Measurements from ENCODE around the gene CTBS.
A peak's percentile ranks its signal among the peaks of the same experiment; 100 is the strongest.

The CTBS gene

DNA sequence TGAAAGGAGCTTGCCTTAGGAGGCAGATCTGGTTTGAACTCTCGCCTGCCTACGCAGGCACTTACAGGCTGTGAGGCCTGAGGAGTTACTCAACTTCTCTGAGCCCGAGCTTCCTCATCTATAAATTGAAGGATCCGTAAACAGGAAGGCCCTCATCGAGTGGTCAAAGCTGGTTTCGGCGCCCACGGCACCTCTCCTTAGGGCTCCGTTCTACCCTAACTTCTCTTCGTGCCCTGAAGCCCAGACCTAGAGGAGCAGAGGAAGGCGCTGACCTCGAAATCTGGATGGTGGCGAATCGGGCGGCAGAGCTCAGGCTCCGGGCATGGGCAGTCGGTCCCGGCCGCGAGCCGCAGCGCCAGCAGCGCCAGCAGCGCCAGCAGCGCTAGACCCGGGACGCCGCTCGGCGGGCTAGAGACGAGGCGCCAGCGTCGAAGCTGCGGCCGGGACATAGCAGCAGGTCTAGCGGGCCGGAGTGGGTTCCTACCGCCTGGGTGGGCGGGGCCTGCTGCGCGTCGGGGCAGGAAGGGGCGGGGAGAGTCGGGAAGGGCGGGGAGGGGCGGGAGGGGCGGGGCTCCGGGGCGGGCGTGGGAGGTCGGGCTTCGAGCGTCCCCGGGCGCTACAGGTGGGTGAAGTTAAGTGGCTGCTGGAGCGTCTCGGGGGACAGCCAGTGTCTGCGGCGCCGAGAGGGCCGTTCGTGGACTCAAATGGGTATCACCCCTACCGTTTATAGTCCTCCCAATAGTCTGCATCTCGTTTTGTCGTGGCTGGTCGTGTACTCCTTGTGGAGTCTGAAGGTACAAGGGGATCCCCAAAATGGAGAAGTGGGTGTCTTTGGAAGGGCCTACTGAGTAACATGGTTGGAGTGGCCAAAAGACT, at the start of gene CTBS:
Gene CTBS (minus strand): TSS at position 474 of the 876 bp plus-strand sequence. CDS start 25 bp downstream, at position 449.
- Mint-ChIP-seq H3K27ac (peak within 1 kb of the TSS; percentile 99), H3K27me3 (no peaks in the 10 kb centered on the region), H3K9me3 (ENCODE audit: low read depth) (peaks cover 1% of the 10 kb centered on the region), H3K4me1 (ENCODE audit: low read depth) (peaks cover 45% of the 10 kb centered on the region), H3K36me3 (peaks cover 12% of the 10 kb centered on the region), H3K4me3 (peak within 1 kb of the TSS; percentile 96)

DNA sequence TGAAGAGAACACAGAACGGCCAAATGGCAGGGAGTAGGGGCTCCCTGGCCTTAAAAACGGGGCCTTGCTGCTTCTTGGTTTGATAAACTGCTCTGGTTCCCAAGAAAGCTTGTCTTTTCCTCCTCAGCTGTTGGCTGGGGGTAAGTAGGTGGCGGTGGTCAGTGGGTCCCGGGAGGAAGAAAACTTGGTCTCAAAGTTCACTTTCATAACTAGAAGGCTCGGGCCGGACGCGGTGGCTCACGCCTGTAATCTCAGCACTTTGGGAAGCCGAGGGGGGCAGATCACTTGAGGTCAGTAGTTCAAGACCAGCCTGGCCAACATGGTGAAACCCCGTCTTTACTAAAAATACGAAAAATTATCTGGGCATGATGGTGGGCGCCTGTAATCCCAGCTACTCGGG, 47.3 kb upstream of the CTBS start:
- Mint-ChIP-seq H3K9me3 (ENCODE audit: low read depth) (no peaks in the 10 kb centered on the region), H3K36me3 (no peaks in the 10 kb centered on the region), H3K4me3 (peak overlapping the region; percentile 17), H3K4me1 (ENCODE audit: low read depth) (peaks cover 14% of the 10 kb centered on the region), H3K27ac (no peak overlapping the region), H3K27me3 (peaks cover 3% of the 10 kb centered on the region)

DNA sequence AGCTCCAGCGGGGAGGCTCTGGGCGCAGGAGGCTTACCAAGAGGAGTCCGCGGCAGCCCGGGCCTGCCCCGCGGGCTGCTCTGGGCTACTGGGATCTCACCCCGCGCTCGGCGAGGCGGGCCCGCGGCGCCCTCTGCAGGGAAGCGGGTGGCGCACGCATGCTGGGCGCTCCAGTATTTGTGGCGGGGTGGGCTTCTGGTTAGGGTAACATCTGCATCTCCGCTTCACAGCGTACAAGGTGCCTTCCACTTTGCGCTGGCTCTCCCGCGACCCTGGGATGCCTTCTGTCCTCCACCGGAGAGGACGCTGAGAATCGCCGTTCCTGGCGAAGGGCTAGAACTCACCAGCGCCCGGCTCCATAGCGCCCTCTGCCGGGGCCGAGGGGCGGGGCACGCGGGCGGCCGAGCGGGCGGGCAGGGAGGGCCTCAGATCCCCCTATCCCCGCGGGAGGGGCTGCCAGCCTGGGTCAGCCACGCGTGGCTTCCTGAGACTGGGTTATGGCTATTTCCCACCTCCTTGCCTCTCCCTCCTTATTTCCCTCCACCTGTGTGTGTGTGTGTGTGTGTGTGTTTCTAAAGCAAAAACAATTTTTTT, 46.6 kb upstream of the CTBS start:
- Mint-ChIP-seq H3K27ac (peak overlapping the region; percentile 84), H3K36me3 (no peaks in the 10 kb centered on the region), H3K27me3 (peaks cover under 1% of the 10 kb centered on the region), H3K4me3 (peak overlapping the region; percentile 89), H3K9me3 (ENCODE audit: low read depth) (no peaks in the 10 kb centered on the region), H3K4me1 (ENCODE audit: low read depth) (peaks cover 14% of the 10 kb centered on the region)

- Mint-ChIP-seq H3K9me3 (ENCODE audit: low read depth) (peaks cover 5% of the 10 kb centered on the region), H3K36me3 (peaks cover 5% of the 10 kb centered on the region), H3K4me1 (ENCODE audit: low read depth) (peaks cover 14% of the 10 kb centered on the region), H3K4me3 (peak overlapping the region; percentile 70), H3K27me3 (no peaks in the 10 kb centered on the region), H3K27ac (peak overlapping the region; percentile 84)
These were observed 45.3 kb upstream of the CTBS start for GRCh38 chr1:84619383-84620102.

DNA sequence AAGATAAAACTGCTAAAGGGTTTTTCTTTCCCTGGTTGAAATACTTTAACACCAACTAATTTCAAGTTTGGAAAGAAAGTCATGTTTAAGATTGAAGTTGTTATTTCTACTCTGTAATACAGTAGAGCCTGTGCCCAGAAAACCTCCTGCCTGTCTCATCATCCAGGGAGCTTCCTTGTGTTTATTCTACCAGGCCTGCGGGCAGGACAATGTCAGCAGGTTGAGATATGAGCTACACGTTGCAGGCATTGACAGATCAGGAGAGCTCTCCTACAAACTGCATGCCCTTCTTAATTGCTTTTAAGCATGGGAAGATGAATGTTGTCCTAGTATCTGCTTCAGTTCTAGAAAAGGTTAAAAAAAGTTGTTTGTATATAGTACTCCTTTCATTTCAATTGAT, 43.1 kb upstream of the CTBS start:
- H3K4me3 Mint-ChIP-seq = no peak overlapping the region
- no peak overlapping the region for H3K27ac Mint-ChIP-seq
- H3K9me3 Mint-ChIP-seq (ENCODE audit: low read depth) = peaks cover 7% of the 10 kb centered on the region
- peaks cover 20% of the 10 kb centered on the region for H3K4me1 Mint-ChIP-seq (ENCODE audit: low read depth)
- peaks cover 13% of the 10 kb centered on the region for H3K36me3 Mint-ChIP-seq
- no peaks in the 10 kb centered on the region for H3K27me3 Mint-ChIP-seq

GRCh38 chr1:84615790-84616189, 41.5 kb upstream of the CTBS start:
- H3K9me3 Mint-ChIP-seq (ENCODE audit: low read depth) = peaks cover 7% of the 10 kb centered on the region
- H3K36me3 Mint-ChIP-seq = peaks cover 17% of the 10 kb centered on the region
- H3K4me1 Mint-ChIP-seq (ENCODE audit: low read depth) = peaks cover 31% of the 10 kb centered on the region
- H3K4me3 Mint-ChIP-seq = no peak overlapping the region
- H3K27ac Mint-ChIP-seq = no peak overlapping the region
- no peaks in the 10 kb centered on the region for H3K27me3 Mint-ChIP-seq

DNA sequence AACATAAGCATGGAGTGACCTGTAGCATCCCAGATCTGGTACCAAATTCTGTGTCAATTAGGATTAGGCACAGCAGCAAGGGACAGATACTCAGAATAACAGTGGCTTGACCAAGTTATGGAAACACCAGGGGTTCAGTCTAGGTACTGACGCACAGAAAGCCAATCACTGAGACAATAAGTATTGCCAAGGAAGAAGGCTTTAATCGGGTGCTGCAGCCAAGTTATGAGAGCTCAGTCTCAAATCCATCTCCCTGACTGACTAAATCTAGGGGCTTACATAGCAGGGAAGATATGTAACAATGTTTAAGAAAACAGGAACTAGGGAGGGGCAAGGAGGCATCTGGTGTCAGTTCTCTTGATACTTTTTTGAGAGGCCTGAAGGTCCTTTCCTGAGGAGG, 39.6 kb upstream of the CTBS start:
- Mint-ChIP-seq H3K36me3 (peaks cover 18% of the 10 kb centered on the region), H3K27ac (no peak overlapping the region), H3K27me3 (no peaks in the 10 kb centered on the region), H3K4me3 (no peak overlapping the region), H3K9me3 (ENCODE audit: low read depth) (peaks cover 7% of the 10 kb centered on the region), H3K4me1 (ENCODE audit: low read depth) (peaks cover 22% of the 10 kb centered on the region)

GRCh38 chr1:84613026-84613425, 38.8 kb upstream of the CTBS start:
- Mint-ChIP-seq H3K4me3 (no peak overlapping the region), H3K9me3 (ENCODE audit: low read depth) (peaks cover 7% of the 10 kb centered on the region), H3K36me3 (peaks cover 18% of the 10 kb centered on the region), H3K27me3 (no peaks in the 10 kb centered on the region), H3K4me1 (ENCODE audit: low read depth) (peaks cover 22% of the 10 kb centered on the region), H3K27ac (no peak overlapping the region)

GRCh38 chr1:84611796-84612195, 37.6 kb upstream of the CTBS start:
- Mint-ChIP-seq H3K4me1 (ENCODE audit: low read depth) (peaks cover 22% of the 10 kb centered on the region), H3K9me3 (ENCODE audit: low read depth) (peaks cover 7% of the 10 kb centered on the region), H3K4me3 (peak overlapping the region; percentile 68), H3K27ac (peak overlapping the region; percentile 88), H3K27me3 (no peaks in the 10 kb centered on the region), H3K36me3 (peaks cover 18% of the 10 kb centered on the region)

- H3K9me3 Mint-ChIP-seq (ENCODE audit: low read depth) = peaks cover 13% of the 10 kb centered on the region
- H3K36me3 Mint-ChIP-seq = peaks cover 23% of the 10 kb centered on the region
- peaks cover 23% of the 10 kb centered on the region for H3K4me1 Mint-ChIP-seq (ENCODE audit: low read depth)
- no peaks in the 10 kb centered on the region for H3K27me3 Mint-ChIP-seq
- peak overlapping the region; percentile 88 for H3K27ac Mint-ChIP-seq
- peak overlapping the region; percentile 68 for H3K4me3 Mint-ChIP-seq
These were observed 36.9 kb upstream of the CTBS start for GRCh38 chr1:84611091-84611490.

DNA sequence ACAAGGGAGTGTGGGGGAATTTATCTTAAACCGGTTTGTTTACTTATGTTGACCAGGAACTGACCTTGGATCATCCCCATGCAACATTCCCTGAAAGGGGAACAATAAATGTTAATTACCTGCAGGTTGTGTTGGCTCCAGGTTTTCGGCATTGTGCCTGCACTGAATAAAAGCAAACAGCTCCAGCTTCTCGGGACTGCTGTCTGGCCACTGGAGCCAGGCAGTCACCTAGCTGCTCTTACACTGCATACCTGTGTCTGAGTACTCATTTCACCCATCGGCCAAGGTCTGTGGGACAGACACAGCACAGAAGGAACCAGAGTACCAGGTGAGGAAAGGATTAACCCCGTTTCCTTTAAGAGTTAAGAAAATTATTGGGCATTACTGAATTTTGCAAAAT, 32.7 kb upstream of the CTBS start:
- Mint-ChIP-seq H3K27me3 (no peaks in the 10 kb centered on the region), H3K4me1 (ENCODE audit: low read depth) (peaks cover 14% of the 10 kb centered on the region), H3K4me3 (no peak overlapping the region), H3K9me3 (ENCODE audit: low read depth) (peaks cover 23% of the 10 kb centered on the region), H3K36me3 (peaks cover 24% of the 10 kb centered on the region), H3K27ac (no peak overlapping the region)

- Mint-ChIP-seq H3K4me1 (ENCODE audit: low read depth) (peaks cover 5% of the 10 kb centered on the region), H3K36me3 (peaks cover 19% of the 10 kb centered on the region), H3K4me3 (no peak overlapping the region), H3K27ac (no peak overlapping the region), H3K9me3 (ENCODE audit: low read depth) (peaks cover 23% of the 10 kb centered on the region), H3K27me3 (no peaks in the 10 kb centered on the region)
These were observed 30.9 kb upstream of the CTBS start for GRCh38 chr1:84605157-84605556.

DNA sequence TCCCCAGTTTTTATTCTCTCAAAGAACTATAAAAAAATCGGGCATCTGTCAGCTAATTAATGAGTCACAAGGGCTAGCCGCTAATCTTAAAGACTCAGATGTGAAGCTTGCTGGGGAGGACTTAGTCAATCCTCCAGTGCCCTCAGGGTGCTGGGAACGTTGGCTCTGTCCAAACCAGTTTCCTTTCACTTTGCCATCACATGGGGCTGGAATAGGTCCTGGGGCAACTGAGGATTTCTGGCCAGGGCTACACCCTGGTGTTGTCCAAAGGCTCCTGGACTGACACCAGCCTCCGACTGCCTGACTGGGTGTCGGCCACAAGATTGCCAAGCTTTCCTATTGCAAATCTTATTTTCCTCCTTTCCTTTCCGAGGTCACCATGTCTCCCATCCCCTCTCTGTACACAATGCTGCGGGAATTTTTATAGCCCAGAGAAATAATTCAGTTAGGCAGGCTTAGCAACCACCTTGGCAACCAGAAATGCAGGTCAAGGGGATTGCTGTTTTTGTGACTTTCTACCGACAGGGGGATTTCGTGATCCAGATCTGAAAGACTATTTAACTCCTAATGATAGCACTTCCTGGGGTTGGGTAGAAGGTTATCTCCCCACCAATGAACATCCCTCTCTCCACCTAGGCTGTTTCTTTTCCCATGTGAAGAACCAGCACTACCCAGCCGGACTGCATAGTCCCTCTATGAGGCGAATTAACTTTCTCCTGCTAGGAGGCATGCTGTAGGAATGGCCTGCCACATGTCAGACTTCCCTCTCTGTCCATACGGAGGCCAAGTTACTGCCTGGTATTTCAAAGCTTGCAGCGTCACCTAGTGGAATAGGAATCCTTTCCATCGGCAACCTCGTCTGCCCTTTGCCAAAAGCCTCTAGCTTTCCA, 29.9 kb upstream of the CTBS start:
- H3K36me3 Mint-ChIP-seq = peaks cover 19% of the 10 kb centered on the region
- H3K9me3 Mint-ChIP-seq (ENCODE audit: low read depth) = peaks cover 23% of the 10 kb centered on the region
- no peak overlapping the region for H3K4me3 Mint-ChIP-seq

DNA sequence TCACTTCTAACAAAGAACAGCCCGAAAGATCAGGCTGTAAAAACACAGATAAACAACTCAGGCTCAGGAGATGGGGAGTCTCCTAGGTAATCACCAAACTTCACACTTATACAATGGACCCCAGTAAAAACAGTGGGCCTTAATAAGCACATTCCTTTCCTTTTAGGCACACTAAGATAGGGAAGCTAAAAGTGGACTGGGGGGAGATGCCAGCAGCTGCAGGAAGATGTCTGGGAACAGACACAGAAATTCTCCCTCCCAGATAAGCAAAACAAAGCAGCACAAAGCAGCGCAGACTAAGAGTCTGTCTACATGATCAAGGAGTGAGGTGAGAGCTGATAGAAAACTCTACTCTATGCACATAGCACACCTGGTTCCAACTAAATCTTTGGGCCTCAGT, 29.0 kb upstream of the CTBS start:
- Mint-ChIP-seq H3K4me1 (ENCODE audit: low read depth) (peaks cover 23% of the 10 kb centered on the region), H3K27me3 (no peaks in the 10 kb centered on the region), H3K27ac (no peak overlapping the region), H3K9me3 (ENCODE audit: low read depth) (peaks cover 23% of the 10 kb centered on the region), H3K36me3 (peaks cover 19% of the 10 kb centered on the region), H3K4me3 (no peak overlapping the region)

More for the DNA sequence above, 29.9 kb upstream of the CTBS start:
- H3K4me1 Mint-ChIP-seq (ENCODE audit: low read depth) = peaks cover 14% of the 10 kb centered on the region
- H3K27me3 Mint-ChIP-seq = no peaks in the 10 kb centered on the region
- no peak overlapping the region for H3K27ac Mint-ChIP-seq
